Retinal pigment epithelial cell (primary cell): ENCODE data around the gene CD79B.

Source experiments
- DNase-seq: peaks from one replicate; pipeline ENCODE4 v3.0.0-alpha.2; 2010; ENCODE audit warnings: low read depth
- H3K4me3 ChIP-seq: 2 replicates; pipeline ENCODE4 v1.5.1; 2011; ENCODE audit warnings: mild to moderate bottlenecking, low read length, control low read depth, moderate library complexity
- CTCF ChIP-seq: conservative IDR thresholded peaks from 2 replicates; pipeline ENCODE4 v1.5.1; 2011; ENCODE audit warnings: low read depth, low read length, control low read depth, inconsistent platforms

CD79B gene

DNA sequence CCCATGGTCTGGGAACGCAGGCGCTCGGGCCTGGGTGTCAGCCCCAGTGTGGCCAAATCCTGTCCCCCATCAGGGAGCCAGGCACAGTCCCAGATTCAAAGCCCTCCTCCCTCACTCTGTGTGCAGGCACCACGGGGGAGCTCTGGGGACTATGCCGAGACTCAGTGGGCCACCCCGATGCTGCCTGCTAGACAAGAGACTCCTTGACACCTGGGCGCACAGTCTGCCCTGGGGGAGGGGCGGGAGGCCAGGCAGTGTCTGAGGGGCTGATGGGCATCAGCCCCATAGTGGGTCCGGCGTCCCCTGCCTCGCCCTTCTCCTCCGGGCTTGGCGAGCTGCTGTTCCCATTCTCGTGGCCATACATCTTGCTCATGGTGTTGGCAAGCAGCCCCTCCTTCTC lies 8.5 kb upstream of the CD79B start:
- no peak for DNase-seq
- H3K4me3 ChIP-seq = no peak overlapping the region
- TF ChIP-seq CTCF = no peak

GRCh38 chr17:63939884-63940283 lies 7.8 kb upstream of the CD79B start:
- TF ChIP-seq CTCF = no peak
- no peak for DNase-seq
- H3K4me3 ChIP-seq = no peak overlapping the region

DNA sequence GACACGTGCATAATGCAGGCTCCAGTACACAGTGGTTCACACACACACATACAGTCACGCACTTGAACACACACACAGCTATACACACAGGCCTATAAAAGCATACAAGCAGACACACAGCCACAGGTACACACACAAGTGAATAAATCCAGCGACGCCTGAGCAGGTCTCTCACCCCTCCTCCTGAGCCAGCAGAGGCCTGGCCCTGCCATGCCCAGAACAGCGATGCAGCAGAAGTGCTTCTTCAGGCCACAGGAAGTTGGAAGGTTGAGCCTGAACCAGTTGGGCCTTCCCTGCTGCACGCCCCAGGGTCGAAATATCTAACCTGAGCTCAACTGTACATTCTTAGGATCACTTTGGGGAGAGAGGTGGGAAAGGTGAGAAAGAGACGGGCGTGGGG lies 7.3 kb upstream of the CD79B start:
- no peak overlapping the region for H3K4me3 ChIP-seq
- no peak for TF ChIP-seq CTCF
- DNase-seq = no peak

GRCh38 chr17:63937920-63938319 lies 5.8 kb upstream of the CD79B start:
- no peak for TF ChIP-seq CTCF
- DNase-seq = no peak
- H3K4me3 ChIP-seq = no peak overlapping the region

GRCh38 chr17:63937319-63937718 lies 5.2 kb upstream of the CD79B start:
- DNase-seq = no peak
- TF ChIP-seq CTCF = no peak

DNA sequence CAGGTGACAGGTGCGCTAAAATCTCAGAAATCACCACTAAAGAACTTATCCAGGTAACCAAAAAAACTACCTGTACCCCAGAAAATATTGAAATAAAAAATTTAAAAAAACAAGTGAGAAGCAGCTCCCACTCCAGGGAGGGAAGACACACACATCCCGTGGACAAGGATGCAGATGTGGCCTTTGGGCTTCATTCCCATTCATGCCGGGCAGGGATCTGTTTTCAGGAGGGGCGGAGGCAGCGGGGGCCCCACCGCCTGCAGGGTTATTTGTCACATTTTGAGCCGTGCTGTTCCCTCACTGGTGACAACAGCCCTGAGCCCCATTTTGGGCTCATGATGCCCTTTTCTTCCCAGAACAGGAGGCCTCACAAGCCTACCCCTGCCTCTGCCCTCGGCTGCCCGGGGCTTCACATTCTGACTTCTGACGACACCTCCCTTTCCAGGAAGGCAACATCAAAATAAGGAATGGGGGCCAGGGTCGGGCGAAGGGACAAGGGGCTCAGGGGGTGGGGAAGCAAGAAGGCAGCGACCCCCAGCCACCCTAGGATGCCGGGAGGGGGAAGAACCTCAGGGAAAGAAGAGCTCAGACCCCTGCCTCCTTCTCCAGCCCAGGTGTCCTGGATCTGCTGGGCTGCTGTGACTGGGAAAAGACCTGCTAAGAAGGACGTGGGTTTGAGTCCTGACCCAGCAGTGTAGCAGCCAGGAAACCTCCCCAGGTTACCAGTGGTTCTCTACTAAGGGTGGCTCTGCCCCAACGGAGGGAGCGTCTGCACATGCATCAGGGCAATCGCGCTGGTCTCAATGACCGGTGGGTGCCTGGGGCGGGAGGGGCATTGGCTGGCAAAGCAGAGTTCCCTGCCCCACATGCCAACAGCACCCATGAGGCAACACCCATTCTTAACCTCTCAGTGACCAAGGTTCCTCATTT lies 2.3 kb upstream of the CD79B start:
- H3K4me3 ChIP-seq = no peak overlapping the region
- TF ChIP-seq CTCF = no peak
- no peak for DNase-seq

More at GRCh38 chr17:63937319-63937718, 5.2 kb upstream of the CD79B start:
- no peak overlapping the region for H3K4me3 ChIP-seq

GRCh38 chr17:63933598-63933997 lies 1.5 kb upstream of the CD79B start:
- no peak overlapping the region for H3K4me3 ChIP-seq
- DNase-seq = no peak
- no peak for TF ChIP-seq CTCF
